WTC11 (cell line): ENCODE data around the gene SCARB2. TPM values are rescaled to one million over a fixed set of nuclear protein-coding genes. Genes with fewer than 3 reads are reported as not detected.

Source experiments
- AR ChIP-seq: fragments of 250-450 bp; sonication (Bioruptor Pico); IDR thresholded peaks from 2 replicates; pipeline ENCODE4 v1.9.0; 2021; ENCODE audit warnings: mild to moderate bottlenecking
- CREB1 ChIP-seq: sonication (generic); formaldehyde crosslinking; IDR thresholded peaks from 2 replicates; pipeline ENCODE4 v1.8.0; 2023; ENCODE audit warnings: mild to moderate bottlenecking, missing genetic modification reagents
- CTCF ChIP-seq: fragments of 200-600 bp; IDR thresholded peaks from 2 replicates; pipeline ENCODE4 v1.8.0; 2022; ENCODE audit warnings: antibody characterized with exemption
- EMX1 ChIP-seq: fragments of 250-450 bp; sonication (Bioruptor Pico); IDR thresholded peaks from 2 replicates; pipeline ENCODE4 v1.8.0; 2021; ENCODE audit warnings: mild to moderate bottlenecking
- ESRRA ChIP-seq: sonication (generic); formaldehyde crosslinking; IDR thresholded peaks from 2 replicates; pipeline ENCODE4 v1.8.1; 2022; ENCODE audit warnings: mild to moderate bottlenecking, missing genetic modification reagents, borderline replicate concordance
- FOXP1 ChIP-seq: sonication (generic); formaldehyde crosslinking; IDR thresholded peaks from 2 replicates; pipeline ENCODE4 v1.8.0; 2022; ENCODE audit warnings: missing genetic modification reagents, mild to moderate bottlenecking, moderate library complexity, borderline replicate concordance
- GTF2I ChIP-seq: fragments of 250-450 bp; sonication (Bioruptor Pico); conservative IDR thresholded peaks from 2 replicates; pipeline ENCODE4 v1.4.0; 2021; ENCODE audit warnings: mild to moderate bottlenecking
- HMGXB4 ChIP-seq: sonication (generic); formaldehyde crosslinking; IDR thresholded peaks from 2 replicates; pipeline ENCODE4 v1.8.1; 2023; ENCODE audit warnings: mild to moderate bottlenecking, moderate library complexity, missing genetic modification reagents
- JAZF1 ChIP-seq: fragments of 250-450 bp; sonication (Bioruptor Pico); IDR thresholded peaks from 2 replicates; pipeline ENCODE4 v1.9.0; 2021; ENCODE audit warnings: moderate library complexity, mild to moderate bottlenecking, inconsistent platforms
- JUN ChIP-seq: sonication (generic); formaldehyde crosslinking; IDR thresholded peaks from 2 replicates; pipeline ENCODE4 v1.8.0; 2023; ENCODE audit warnings: mild to moderate bottlenecking, missing genetic modification reagents
- KAT7 ChIP-seq: sonication (generic); formaldehyde crosslinking; IDR thresholded peaks from 2 replicates; pipeline ENCODE4 v1.8.1; 2023; ENCODE audit warnings: missing genetic modification reagents, mild to moderate bottlenecking, borderline replicate concordance
- NFE2L1 ChIP-seq: sonication (generic); formaldehyde crosslinking; IDR thresholded peaks from 2 replicates; pipeline ENCODE4 v1.8.1; 2023; ENCODE audit warnings: missing genetic modification reagents
- NR2C2 ChIP-seq: sonication (generic); formaldehyde crosslinking; IDR thresholded peaks from 2 replicates; pipeline ENCODE4 v1.8.0; 2022; ENCODE audit warnings: mild to moderate bottlenecking, missing genetic modification reagents
- NR3C1 ChIP-seq: sonication (generic); formaldehyde crosslinking; conservative IDR thresholded peaks from 2 replicates; pipeline ENCODE4 v1.8.1; 2023; ENCODE audit warnings: low read depth, mild to moderate bottlenecking, missing genetic modification reagents
- SMAD3 ChIP-seq: sonication (generic); formaldehyde crosslinking; IDR thresholded peaks from 2 replicates; pipeline ENCODE4 v1.8.0; 2022; ENCODE audit warnings: missing genetic modification reagents, mild to moderate bottlenecking, borderline replicate concordance
- STAT6 ChIP-seq: sonication (generic); formaldehyde crosslinking; conservative IDR thresholded peaks from 2 replicates; pipeline ENCODE4 v1.8.1; 2023; ENCODE audit warnings: mild to moderate bottlenecking, low read depth, missing genetic modification reagents, moderate library complexity
- TP53 ChIP-seq: sonication (generic); formaldehyde crosslinking; IDR thresholded peaks from 2 replicates; pipeline ENCODE4 v1.8.1; 2023; ENCODE audit warnings: mild to moderate bottlenecking, missing genetic modification reagents
- ZMAT4 ChIP-seq: fragments of 250-450 bp; sonication (Bioruptor Pico); IDR thresholded peaks from 2 replicates; pipeline ENCODE4 v1.9.0; 2021; ENCODE audit warnings: mild to moderate bottlenecking
- ZNF138 ChIP-seq: sonication (generic); formaldehyde crosslinking; conservative IDR thresholded peaks from 2 replicates; pipeline ENCODE4 v1.8.1; 2022; ENCODE audit warnings: mild to moderate bottlenecking, moderate library complexity, missing genetic modification reagents
- ZNF416 ChIP-seq: fragments of 250-450 bp; sonication (Bioruptor Pico); IDR thresholded peaks from 2 replicates; pipeline ENCODE4 v1.9.0; 2021; ENCODE audit warnings: mild to moderate bottlenecking, inconsistent platforms
- ZNF512 ChIP-seq: sonication (generic); formaldehyde crosslinking; IDR thresholded peaks from 2 replicates; pipeline ENCODE4 v1.8.1; 2022; ENCODE audit warnings: missing genetic modification reagents, borderline replicate concordance
- ZNF532 ChIP-seq: fragments of 250-450 bp; sonication (Bioruptor Pico); IDR thresholded peaks from 2 replicates; pipeline ENCODE4 v1.9.0; 2021; ENCODE audit warnings: mild to moderate bottlenecking, borderline replicate concordance
- ZNF671 ChIP-seq: fragments of 250-450 bp; sonication (Bioruptor Pico); IDR thresholded peaks from 2 replicates; pipeline ENCODE4 v1.8.0; 2021; ENCODE audit warnings: mild to moderate bottlenecking
- total RNA-seq: library from RNA; stranded (reverse); gene quantifications from 3 replicates; pipeline ENCODE4 v1.2.3, GENCODE V29; 2021

Gene SCARB2
- total RNA-seq, 1 experiment from 2014 or later, result 38.0 TPM

- TF ChIP-seq ZNF512 (CRISPR knock-in tag) (no peak), ZNF416 (CRISPR knock-in tag) (no peak), HMGXB4 (CRISPR knock-in tag) (no peak; the same call in 1 of the 2 replicates), ZNF671 (CRISPR knock-in tag) (no peak), NFE2L1 (CRISPR knock-in tag) (no peak), JAZF1 (CRISPR knock-in tag) (no peak), GTF2I (CRISPR knock-in tag) (no peak), ZNF532 (no peak), NR2C2 (CRISPR knock-in tag) (no peak), ZNF138 (CRISPR knock-in tag) (no peak), JUN (CRISPR knock-in tag) (no peak; the same call in 1 of the 2 replicates), ZMAT4 (CRISPR knock-in tag) (no peak), STAT6 (CRISPR knock-in tag) (no peak), AR (CRISPR knock-in tag) (no peak), TP53 (CRISPR knock-in tag) (no peak), CTCF (no peak), FOXP1 (peak; percentile 93), ESRRA (CRISPR knock-in tag) (peak; percentile 70), CREB1 (no peak), NR3C1 (CRISPR knock-in tag) (no peak), EMX1 (CRISPR knock-in tag) (no peak), SMAD3 (0 out of 2 replicates have a peak, but pooled peaks have one; percentile 42), KAT7 (0 out of 2 replicates have a peak, but pooled peaks have one; percentile 41)
These were observed at the start of gene SCARB2 (continued) for GRCh38 chr4:76213415-76214176.
